ENCODE data around the gene SGIP1. TPM values are rescaled to one million over a fixed set of nuclear protein-coding genes. Genes with fewer than 3 reads are reported as not detected.

The SGIP1 gene
- total RNA-seq, 1 experiment from 2014 or later = 1.6 TPM

GRCh38 chr1:66773227-66773626 lies 239.3 kb downstream of the SGIP1 start:
- CTCF ChIA-PET = no interaction called here
- TF ChIP-seq CTCF (conservative IDR thresholded peaks at IDR 0.05; ENCODE audit: low read depth, low read length) (no peak), EZH2 (IDR thresholded peaks at IDR 0.05; ENCODE audit: borderline replicate concordance, low read depth, low read length, poor library complexity, severe bottlenecking) (no peak)

GRCh38 chr1:66774438-66774837 lies 240.5 kb downstream of the SGIP1 start:
- no peaks in the 10 kb centered on the region for H3K27me3 ChIP-seq (replicated peaks; ENCODE audit: insufficient read depth, low read depth, low read length, poor library complexity)
- no peak overlapping the region for H3K27ac ChIP-seq (ENCODE audit: low read depth, low read length, poor library complexity, severe bottlenecking)
- no peaks in the 10 kb centered on the region for H3K36me3 ChIP-seq (ENCODE audit: insufficient read depth, low read length, poor library complexity, severe bottlenecking)
- intact Hi-C loops (cut with micrococcal nuclease; ENCODE audit: unreplicated experiment) = no loop called here
- BruUV-seq (replicated peaks) = no TSS peak
- no peaks in the 10 kb centered on the region for H3K9me3 ChIP-seq (ENCODE audit: low read depth, low read length, poor library complexity, severe bottlenecking)
- ChIA-PET CTCF (interaction anchor here (0.6 to 0.7 kb wide), 2 partner anchors 9 to 12 kb away, joined by 4 to 7 read pairs; no protein-coding TSS in a partner anchor), POLR2A (ENCODE audit: low non-redundant PET) (interaction anchor here (0.6 kb wide), 1 partner anchor 439 kb away, joined by 3 read pairs; no protein-coding TSS in a partner anchor)
- no peaks in the 10 kb centered on the region for H3K4me1 ChIP-seq (ENCODE audit: insufficient read depth, low read length, poor library complexity, severe bottlenecking)
- no peak for DNase-seq (ENCODE audit: low spot score)
- no peak overlapping the region for H3K4me3 ChIP-seq (ENCODE audit: low read depth, low read length, poor library complexity, severe bottlenecking)
- TF ChIP-seq CTCF (conservative IDR thresholded peaks at IDR 0.05; ENCODE audit: low read depth, low read length) (no peak), EZH2 (IDR thresholded peaks at IDR 0.05; ENCODE audit: borderline replicate concordance, low read depth, low read length, poor library complexity, severe bottlenecking) (no peak)

More at GRCh38 chr1:66773227-66773626, 239.3 kb downstream of the SGIP1 start:
- DNase-seq (ENCODE audit: low spot score) = no peak
- no peak overlapping the region for H3K27ac ChIP-seq (ENCODE audit: low read depth, low read length, poor library complexity, severe bottlenecking)
- no peaks in the 10 kb centered on the region for H3K27me3 ChIP-seq (replicated peaks; ENCODE audit: insufficient read depth, low read depth, low read length, poor library complexity)
- POLR2A ChIA-PET (ENCODE audit: low non-redundant PET) = no interaction called here
- BruUV-seq (replicated peaks) = no TSS peak
- H3K9me3 ChIP-seq (ENCODE audit: low read depth, low read length, poor library complexity, severe bottlenecking) = no peaks in the 10 kb centered on the region
- intact Hi-C loops (cut with micrococcal nuclease; ENCODE audit: unreplicated experiment) = no loop called here
- H3K4me1 ChIP-seq (ENCODE audit: insufficient read depth, low read length, poor library complexity, severe bottlenecking) = no peaks in the 10 kb centered on the region
- no peak overlapping the region for H3K4me3 ChIP-seq (ENCODE audit: low read depth, low read length, poor library complexity, severe bottlenecking)
- no peaks in the 10 kb centered on the region for H3K36me3 ChIP-seq (ENCODE audit: insufficient read depth, low read length, poor library complexity, severe bottlenecking)

DNA sequence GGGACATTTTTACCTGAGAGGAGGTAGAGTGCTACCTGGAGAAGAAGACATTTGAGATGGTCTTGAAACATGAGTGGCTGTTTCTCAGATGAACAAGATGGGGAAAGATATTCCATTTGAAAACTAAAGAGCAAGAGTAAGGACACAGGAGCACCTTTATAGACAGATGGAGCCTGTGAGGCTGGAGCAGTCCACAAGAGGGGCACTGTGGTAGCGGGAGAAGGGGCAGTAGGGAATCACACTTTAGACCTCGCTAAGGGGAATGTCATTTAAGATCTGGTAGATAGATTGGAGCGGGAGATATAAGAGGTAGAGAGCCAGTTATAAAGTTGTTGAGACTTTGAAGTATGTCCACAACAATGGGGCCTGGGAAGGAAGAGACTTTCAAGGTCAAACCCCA lies 241.7 kb downstream of the SGIP1 start:
- H3K36me3 ChIP-seq (ENCODE audit: insufficient read depth, low read length, poor library complexity, severe bottlenecking) = no peaks in the 10 kb centered on the region
- no peak overlapping the region for H3K4me3 ChIP-seq (ENCODE audit: low read depth, low read length, poor library complexity, severe bottlenecking)
- no peaks in the 10 kb centered on the region for H3K27me3 ChIP-seq (replicated peaks; ENCODE audit: insufficient read depth, low read depth, low read length, poor library complexity)
- no peak overlapping the region for H3K27ac ChIP-seq (ENCODE audit: low read depth, low read length, poor library complexity, severe bottlenecking)
- no peaks in the 10 kb centered on the region for H3K9me3 ChIP-seq (ENCODE audit: low read depth, low read length, poor library complexity, severe bottlenecking)
- intact Hi-C loops (cut with micrococcal nuclease; ENCODE audit: unreplicated experiment) = no loop called here
- no peak for TF ChIP-seq CTCF (conservative IDR thresholded peaks at IDR 0.05; ENCODE audit: low read depth, low read length)
- TF ChIP-seq EZH2 (IDR thresholded peaks at IDR 0.05; ENCODE audit: borderline replicate concordance, low read depth, low read length, poor library complexity, severe bottlenecking) = no peak
- no peaks in the 10 kb centered on the region for H3K4me1 ChIP-seq (ENCODE audit: insufficient read depth, low read length, poor library complexity, severe bottlenecking)
- no peak for DNase-seq (ENCODE audit: low spot score)
- ChIA-PET POLR2A (ENCODE audit: low non-redundant PET) (no interaction called here), CTCF (no interaction called here)
- BruUV-seq (replicated peaks) = no TSS peak
